Cardiac fibroblast (primary cell): Measurements from ENCODE around the gene MAJIN.

Experiments used
- DNase-seq, 2 donors: peaks; one replicate each; pipeline versions ENCODE4 v3.0.0 to v3.0.0-alpha.2; 2010; ENCODE audit warnings: low read depth in 2 of 2
- H3K4me3 ChIP-seq, 2 donors: replicated peaks in 1 of 2; 1 replicate in 1 of 2; 2 replicates in 1 of 2; pipeline ENCODE4 v1.5.1; 2011; ENCODE audit warnings: low read depth in 2 of 2, low read length in 2 of 2, mild to moderate bottlenecking in 2 of 2, moderate library complexity in 1 of 2
- CTCF ChIP-seq: IDR thresholded peaks from one replicate; pipeline ENCODE4 v1.5.1; 2011; ENCODE audit warnings: low read depth, mild to moderate bottlenecking, low read length, inconsistent platforms

The MAJIN gene

GRCh38 chr11:64900263-64900678 is 71.6 kb downstream of the MAJIN start:
- H3K4me3 ChIP-seq = no peak overlapping the region
- DNase-seq = peak in 1 of 2 donors; percentile 39
- TF ChIP-seq CTCF = no peak

DNA sequence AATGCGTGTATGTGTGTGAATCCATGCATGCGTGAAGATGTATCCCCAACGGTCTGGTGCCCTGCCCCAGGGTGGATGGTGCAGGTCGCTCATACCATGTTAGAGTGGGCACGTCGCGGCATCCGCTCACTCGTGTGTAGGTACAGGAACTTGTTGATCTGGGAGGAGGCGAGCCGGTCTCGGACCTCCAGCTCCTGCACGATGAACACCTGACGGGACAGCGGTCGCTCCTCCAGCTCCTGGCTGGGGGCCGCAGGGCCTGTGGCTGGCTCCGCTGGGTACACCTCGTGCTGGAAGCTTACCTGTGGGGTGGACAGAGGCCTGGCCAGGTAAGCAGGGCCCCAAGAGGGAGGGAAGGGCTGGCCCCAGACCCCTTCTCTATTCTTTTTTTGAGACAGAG is 73.4 kb downstream of the MAJIN start:
- no peak for TF ChIP-seq CTCF
- no peak for DNase-seq
- H3K4me3 ChIP-seq = no peak overlapping the region

DNA sequence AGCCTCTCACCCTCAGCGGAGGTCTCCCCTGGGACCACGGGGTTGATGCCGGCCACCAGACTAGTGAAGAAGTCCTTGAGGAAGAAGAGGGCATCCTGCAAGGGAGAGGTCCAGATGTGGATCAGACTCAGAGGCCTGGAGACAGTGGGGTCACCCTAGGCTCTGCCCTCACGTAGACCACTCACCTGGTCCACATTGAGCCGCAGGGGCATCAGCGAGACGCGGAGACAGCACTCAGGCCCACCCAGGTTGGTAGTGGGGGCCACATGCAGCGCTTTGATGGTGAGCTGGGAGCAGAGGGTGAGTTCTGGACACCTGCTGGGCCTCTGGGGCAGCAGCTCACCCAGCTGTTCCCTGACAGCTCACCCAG is 73.8 kb downstream of the MAJIN start:
- no peak for TF ChIP-seq CTCF
- H3K4me3 ChIP-seq = no peak overlapping the region
- no peak for DNase-seq

DNA sequence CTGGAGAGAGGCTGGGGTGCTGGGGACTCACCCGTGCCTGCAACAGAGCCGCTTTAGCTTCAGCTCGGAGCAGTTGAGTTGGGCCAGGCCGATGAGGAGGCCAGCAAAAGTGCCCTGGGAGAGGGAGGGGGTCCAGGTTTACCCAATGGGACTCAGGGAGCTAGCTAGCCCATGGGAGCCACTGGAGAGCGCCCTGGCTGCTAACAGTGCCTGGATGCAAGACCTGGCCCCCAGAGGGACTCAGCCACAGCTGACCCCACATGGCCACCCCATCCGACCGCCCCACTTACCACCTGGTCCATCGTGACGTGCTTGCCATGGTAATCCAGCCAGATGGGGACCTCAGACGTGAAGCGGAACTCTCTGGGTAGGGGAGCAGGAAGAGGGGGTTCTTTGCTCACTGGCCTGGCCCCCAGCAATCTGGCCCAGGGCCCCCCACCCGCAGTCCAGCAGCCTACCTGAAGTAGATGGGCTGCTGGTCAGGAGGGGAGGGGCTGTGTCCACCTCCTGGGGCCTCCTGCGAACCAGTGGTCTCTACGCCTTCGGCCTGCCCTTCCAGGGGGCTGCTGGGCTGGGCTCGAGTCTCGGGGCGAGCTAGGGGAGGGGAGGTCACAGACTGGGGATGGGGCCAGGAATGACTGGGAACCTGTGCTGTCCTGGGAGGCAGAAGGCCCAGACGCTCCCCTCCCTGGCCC is 74.4 kb downstream of the MAJIN start:
- no peak overlapping the region for H3K4me3 ChIP-seq
- DNase-seq = no peak
- TF ChIP-seq CTCF = no peak

- no peak for DNase-seq
- no peak overlapping the region for H3K4me3 ChIP-seq
- no peak for TF ChIP-seq CTCF
Measured at GRCh38 chr11:64896448-64897022, 75.4 kb downstream of the MAJIN start.

DNA sequence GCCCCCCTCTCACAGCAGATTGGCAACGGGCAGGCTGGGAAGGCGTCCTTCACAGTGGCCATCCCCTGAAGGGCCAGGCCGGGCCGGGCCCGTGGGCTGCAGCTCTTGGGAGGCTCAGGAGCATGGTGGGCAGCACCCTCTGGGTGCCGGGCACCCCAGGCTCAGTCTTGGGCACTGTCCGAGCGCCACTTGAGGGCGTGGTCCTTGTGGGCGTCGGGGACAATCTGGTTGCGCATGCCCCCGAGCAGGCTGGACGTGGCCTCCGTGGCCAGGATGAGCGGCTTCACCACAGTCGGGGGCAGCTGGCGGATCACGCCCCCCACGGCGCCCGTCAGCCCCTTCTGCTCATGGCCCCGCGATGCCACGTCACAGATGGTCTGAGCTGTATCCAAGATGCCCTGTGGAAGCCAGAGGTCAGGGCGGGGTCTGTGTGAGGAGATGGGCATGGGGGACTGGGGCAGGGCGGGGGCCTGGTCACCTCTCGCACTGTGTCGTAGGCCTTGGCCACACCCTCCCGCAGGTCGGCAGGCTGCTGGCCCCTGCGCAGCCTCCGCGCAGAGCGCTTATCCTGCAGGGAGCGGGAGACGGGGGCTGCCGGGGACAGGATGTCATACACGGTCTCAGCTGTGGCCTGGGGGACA is 77.0 kb downstream of the MAJIN start:
- DNase-seq = no peak
- no peak overlapping the region for H3K4me3 ChIP-seq
- TF ChIP-seq CTCF = no peak
